Smooth muscle cell (in vitro differentiated cells): ENCODE measurements around the gene DENND1B. TPM values are rescaled to one million over a fixed set of nuclear protein-coding genes. Genes with fewer than 3 reads are reported as not detected.

Experiments
- DNase-seq: peaks from one replicate; lab custom pipeline; 2025; ENCODE audit not compliant: unreplicated experiment; lab: John Stamatoyannopoulos, UW
- H2AFZ ChIP-seq: fragments of 200-600 bp; sonication (generic); 2 replicates; pipeline ENCODE4 v1.6.0; 2016; ENCODE audit warnings: antibody characterized with exemption, low read depth, mild to moderate bottlenecking
- H3F3A ChIP-seq: fragments of 200-600 bp; sonication (generic); 2 replicates; pipeline ENCODE4 v1.6.0; 2017; ENCODE audit warnings: antibody characterized with exemption, low read depth
- H3K27ac ChIP-seq: fragments of 200-600 bp; sonication (generic); 2 replicates; pipeline ENCODE4 v1.5.1; 2016; ENCODE audit warnings: low read depth, mild to moderate bottlenecking
- H3K27me3 ChIP-seq: fragments of 200-600 bp; sonication (generic); 2 replicates; pipeline ENCODE4 v1.6.1; 2016; ENCODE audit warnings: low read depth, mild to moderate bottlenecking
- H3K36me3 ChIP-seq: fragments of 200-600 bp; sonication (generic); 2 replicates; pipeline ENCODE4 v1.5.1; 2016; ENCODE audit warnings: low read depth
- H3K4me1 ChIP-seq: fragments of 200-600 bp; sonication (generic); 2 replicates; pipeline ENCODE4 v1.5.1; 2016; ENCODE audit warnings: low read depth
- H3K4me2 ChIP-seq: fragments of 200-600 bp; sonication (generic); 2 replicates; pipeline ENCODE4 v1.6.0; 2016; ENCODE audit warnings: mild to moderate bottlenecking
- H3K4me3 ChIP-seq: fragments of 200-600 bp; sonication (generic); 2 replicates; pipeline ENCODE4 v1.5.1; 2016; ENCODE audit warnings: mild to moderate bottlenecking
- H3K79me2 ChIP-seq: fragments of 200-600 bp; sonication (generic); 2 replicates; pipeline ENCODE4 v1.6.0; 2016; ENCODE audit warnings: low read depth, mild to moderate bottlenecking
- H3K9ac ChIP-seq: fragments of 200-600 bp; sonication (generic); 2 replicates; pipeline ENCODE4 v1.6.0; 2016; ENCODE audit warnings: low read depth
- H3K9me3 ChIP-seq: fragments of 200-600 bp; sonication (generic); replicated peaks from 2 replicates; pipeline ENCODE4 v1.5.1; 2016; ENCODE audit warnings: low read depth
- H4K20me1 ChIP-seq: fragments of 200-600 bp; sonication (generic); 2 replicates; pipeline ENCODE4 v1.6.0; 2016; ENCODE audit warnings: low read depth
- WGBS: methylation state at CpG from one replicate; pipeline ENCODE4 v1.1.7; 2016; ENCODE audit warnings: low lambda C conversion rate; 5-methylcytosine and 5-hydroxymethylcytosine counted together
- polyA plus RNA-seq: library from polyadenylated mRNA; unstranded; fragments of >200 nt; fragmentation: Nextera tagmentation; extraction: Ambion mirVana; gene quantifications from 2 replicates; pipeline ENCODE4 v1.2.1, GENCODE V29; 2016
- small RNA-seq: library from RNA; depleted of rRNA; stranded (forward); fragments of <200 nt; gene quantifications from one replicate; pipeline ENCODE3, GENCODE V24; 2014
- total RNA-seq: library from RNA; depleted of rRNA; stranded (reverse); fragments of >200 nt; gene quantifications from 2 replicates; pipeline ENCODE4 v1.2.3, GENCODE V29; 2014
- TF ChIP-seq, protein P1 (sequence below): fragments of 200-600 bp; sonication (generic); IDR thresholded peaks from 2 replicates; pipeline ENCODE4 v1.5.1; 2017; ENCODE audit warnings: borderline replicate concordance, mild to moderate bottlenecking, antibody characterized with exemption; ENCODE audit not compliant: insufficient read depth, poor library complexity, severe bottlenecking

Gene DENND1B
- total and polyA plus RNA-seq, 2 experiments from 2014 or later = 7.5 to 22.0 TPM

DNA sequence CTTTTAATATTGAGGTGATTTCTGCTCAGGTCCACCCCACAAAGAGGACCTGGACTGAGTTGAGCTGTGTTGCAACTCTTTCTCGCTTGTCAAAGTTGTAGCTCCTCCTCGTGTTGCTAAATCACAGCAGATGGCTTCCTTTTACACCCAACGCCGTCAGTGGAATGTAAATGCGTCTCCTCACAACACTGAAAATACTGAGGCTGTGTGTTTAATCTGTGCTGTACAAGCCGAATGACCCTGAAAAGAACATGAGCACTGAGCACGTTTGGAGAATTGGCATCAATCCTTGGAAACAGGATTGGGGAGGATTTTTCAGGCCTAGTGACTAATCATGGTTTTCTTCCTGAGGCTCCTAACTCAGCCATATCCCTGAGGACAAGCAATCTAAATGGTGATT, 311.2 kb downstream of the DENND1B start:
- H3F3A ChIP-seq = no peaks in the 10 kb centered on the region
- H3K4me1 ChIP-seq = no peaks in the 10 kb centered on the region
- no peak overlapping the region for H3K4me3 ChIP-seq
- WGBS = 32% methylated on average over 7 of the region's 7 CpGs
- H3K9me3 ChIP-seq = no peaks in the 10 kb centered on the region
- no peaks in the 10 kb centered on the region for H3K27me3 ChIP-seq
- peak overlapping the region; percentile 56 for H2AFZ ChIP-seq
- no peaks in the 10 kb centered on the region for H3K36me3 ChIP-seq
- H3K4me2 ChIP-seq = no peak overlapping the region
- H4K20me1 ChIP-seq = no peaks in the 10 kb centered on the region
- TF ChIP-seq, protein P1, sequence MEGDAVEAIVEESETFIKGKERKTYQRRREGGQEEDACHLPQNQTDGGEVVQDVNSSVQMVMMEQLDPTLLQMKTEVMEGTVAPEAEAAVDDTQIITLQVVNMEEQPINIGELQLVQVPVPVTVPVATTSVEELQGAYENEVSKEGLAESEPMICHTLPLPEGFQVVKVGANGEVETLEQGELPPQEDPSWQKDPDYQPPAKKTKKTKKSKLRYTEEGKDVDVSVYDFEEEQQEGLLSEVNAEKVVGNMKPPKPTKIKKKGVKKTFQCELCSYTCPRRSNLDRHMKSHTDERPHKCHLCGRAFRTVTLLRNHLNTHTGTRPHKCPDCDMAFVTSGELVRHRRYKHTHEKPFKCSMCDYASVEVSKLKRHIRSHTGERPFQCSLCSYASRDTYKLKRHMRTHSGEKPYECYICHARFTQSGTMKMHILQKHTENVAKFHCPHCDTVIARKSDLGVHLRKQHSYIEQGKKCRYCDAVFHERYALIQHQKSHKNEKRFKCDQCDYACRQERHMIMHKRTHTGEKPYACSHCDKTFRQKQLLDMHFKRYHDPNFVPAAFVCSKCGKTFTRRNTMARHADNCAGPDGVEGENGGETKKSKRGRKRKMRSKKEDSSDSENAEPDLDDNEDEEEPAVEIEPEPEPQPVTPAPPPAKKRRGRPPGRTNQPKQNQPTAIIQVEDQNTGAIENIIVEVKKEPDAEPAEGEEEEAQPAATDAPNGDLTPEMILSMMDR = no peak
- H3K79me2 ChIP-seq = no peaks in the 10 kb centered on the region
- no peak overlapping the region for H3K9ac ChIP-seq
- no peak for DNase-seq
- H3K27ac ChIP-seq = peak overlapping the region; percentile 17

DNA sequence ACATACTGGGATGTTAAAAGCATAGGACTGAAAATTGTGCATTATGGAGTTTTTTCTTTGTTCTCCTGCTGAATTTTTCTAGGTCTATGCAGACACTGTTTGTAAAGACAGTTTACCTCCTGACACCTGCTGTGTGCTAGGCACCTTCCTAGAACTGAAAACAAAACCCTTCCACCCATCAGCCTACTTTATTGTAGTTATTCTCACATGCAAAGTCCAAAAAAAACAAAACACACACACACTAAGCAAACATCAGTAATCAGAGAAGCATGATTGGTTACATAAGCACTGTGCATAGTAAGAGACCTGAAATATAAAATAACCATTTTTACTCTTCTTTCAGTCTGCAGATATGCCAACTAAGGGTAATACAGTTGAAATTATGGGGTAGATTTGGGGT, 312.1 kb downstream of the DENND1B start:
- no peaks in the 10 kb centered on the region for H3K36me3 ChIP-seq
- H3K79me2 ChIP-seq = no peaks in the 10 kb centered on the region
- H2AFZ ChIP-seq = no peak overlapping the region
- H3K9me3 ChIP-seq = no peaks in the 10 kb centered on the region
- H3F3A ChIP-seq = no peaks in the 10 kb centered on the region
- H3K4me1 ChIP-seq = no peaks in the 10 kb centered on the region
- H3K9ac ChIP-seq = no peak overlapping the region
- H3K27me3 ChIP-seq = no peaks in the 10 kb centered on the region
- no peak overlapping the region for H3K4me2 ChIP-seq
- TF ChIP-seq, protein P1 = no peak
- H3K27ac ChIP-seq = no peak overlapping the region
- DNase-seq = no peak
- H3K4me3 ChIP-seq = no peak overlapping the region
- no peaks in the 10 kb centered on the region for H4K20me1 ChIP-seq

DNA sequence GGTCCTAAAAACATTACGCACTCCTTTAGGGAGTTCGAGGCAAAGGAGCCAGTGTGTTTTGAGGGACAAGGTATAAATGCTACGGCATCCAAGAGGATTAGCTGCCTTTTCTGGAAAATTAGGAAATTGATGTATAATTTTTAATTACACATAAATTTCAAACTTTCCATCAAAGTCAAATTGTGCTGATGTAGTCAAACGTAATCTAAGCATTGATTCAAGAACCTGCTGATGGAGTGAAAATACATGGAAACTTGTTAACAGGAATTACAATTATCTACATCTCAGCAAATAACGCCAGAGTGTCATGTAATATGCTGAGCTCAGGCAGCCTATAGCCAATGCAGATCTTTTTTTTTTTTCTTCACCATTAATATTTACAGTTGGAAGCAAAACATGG, 312.7 kb downstream of the DENND1B start:
- TF ChIP-seq, protein P1 = no peak
- WGBS = 93% methylated on average over 5 of the region's 5 CpGs

More for the DNA sequence above, 312.7 kb downstream of the DENND1B start:
- H4K20me1 ChIP-seq = no peaks in the 10 kb centered on the region
- H3K4me2 ChIP-seq = no peak overlapping the region
- H3K79me2 ChIP-seq = no peaks in the 10 kb centered on the region
- H2AFZ ChIP-seq = no peak overlapping the region
- no peaks in the 10 kb centered on the region for H3K9me3 ChIP-seq
- no peaks in the 10 kb centered on the region for H3K27me3 ChIP-seq
- no peaks in the 10 kb centered on the region for H3K36me3 ChIP-seq
- no peak for DNase-seq
- no peaks in the 10 kb centered on the region for H3F3A ChIP-seq
- no peak overlapping the region for H3K4me3 ChIP-seq
- no peak overlapping the region for H3K27ac ChIP-seq
- no peaks in the 10 kb centered on the region for H3K4me1 ChIP-seq
- H3K9ac ChIP-seq = no peak overlapping the region

Small RNA genes lying within 50 kb of the gene (small RNA-seq; reads per million reads assigned to genes)
- not detected for gene RF00019

Other genes with a start within 250 kb of the DENND1B start
- gene C1orf53, start 127.2 kb upstream of the DENND1B start, total RNA-seq = 3.1 and 5.7 TPM in 2 replicates
- 4.5 and 5.4 TPM in 2 replicates for gene C1orf53, start 127.2 kb upstream of the DENND1B start, polyA plus RNA-seq
- gene LHX9, start 141.9 kb upstream of the DENND1B start, total RNA-seq = not detected in 2 replicates
- not detected in 2 replicates for gene LHX9, start 141.9 kb upstream of the DENND1B start, polyA plus RNA-seq